GM12891 (cell line): ENCODE results near the gene PTMA.

ENCODE experiments used
- POLR2A ChIP-seq: IDR thresholded peaks from 2 replicates; pipeline ENCODE4 v1.6.1; 2011; ENCODE audit warnings: low read depth, low read length, control low read depth
- POLR2AphosphoS5 ChIP-seq: IDR thresholded peaks from 2 replicates; pipeline ENCODE4 v1.6.1; 2011; ENCODE audit warnings: low read depth, low read length, control low read depth
- POU2F2 ChIP-seq: IDR thresholded peaks from 2 replicates; pipeline ENCODE4 v1.6.1; 2011; ENCODE audit warnings: low read depth, mild to moderate bottlenecking, control low read depth, low read length, moderate library complexity
- SPI1 ChIP-seq: IDR thresholded peaks from 2 replicates; pipeline ENCODE4 v1.6.1; 2011; ENCODE audit warnings: low read depth, low read length, control low read depth
- TAF1 ChIP-seq: IDR thresholded peaks from 2 replicates; pipeline ENCODE4 v1.6.1; 2011; ENCODE audit warnings: low read depth, low read length, control low read depth

- TF ChIP-seq POLR2A, result no peak
- TF ChIP-seq POLR2AphosphoS5, result no peak
- no peak for TF ChIP-seq POU2F2
- TF ChIP-seq SPI1, result no peak
- no peak for TF ChIP-seq TAF1
These were observed 47.5 kb upstream of the PTMA start for GRCh38 chr2:231660860-231661259.
